ENCODE data around the gene NFIX.

DNA sequence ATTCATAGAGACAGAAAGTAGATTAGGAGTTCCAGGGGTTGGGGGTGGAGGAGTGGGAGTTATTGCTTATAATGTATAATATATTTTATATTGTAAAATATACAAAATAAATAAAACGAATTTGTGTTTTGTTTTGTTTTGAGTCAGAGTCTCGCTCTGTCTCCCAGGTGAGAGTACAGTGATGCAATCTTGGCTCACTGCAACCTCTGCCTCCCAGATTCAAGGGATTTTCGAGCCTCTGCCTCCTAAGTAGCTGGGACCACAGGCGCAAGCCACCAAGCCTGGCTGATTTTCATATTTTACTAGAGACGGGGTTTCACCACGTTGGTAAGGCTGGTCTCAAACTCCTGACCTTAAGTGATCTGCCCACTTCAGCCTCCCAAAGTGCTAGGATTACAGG, 35.8 kb upstream of the NFIX start:
- TF ChIP-seq CTCF (conservative IDR thresholded peaks at IDR 0.05; ENCODE audit: low read depth, low read length) (no peak), EZH2 (IDR thresholded peaks at IDR 0.05; ENCODE audit: borderline replicate concordance, low read depth, low read length, poor library complexity, severe bottlenecking) (no peak)

Data from A673 (cell line).